Esophagus squamous epithelium (tissue), 5 donors: ENCODE results near the gene PDZRN3. TPM values are rescaled to one million over a fixed set of nuclear protein-coding genes. Genes with fewer than 3 reads are reported as not detected.

Experiments used
- DNase-seq: peaks from one replicate; lab custom pipeline; 2025; lab: John Stamatoyannopoulos, UW
- H3K27ac ChIP-seq, 4 donors: fragments of 200-600 bp; sonication (generic); one replicate each; pipeline ENCODE4 v1.5.1; 2016 to 2019; ENCODE audit warnings: mild to moderate bottlenecking in 1 of 4
- H3K27me3 ChIP-seq, 4 donors: fragments of 200-600 bp; sonication (generic); 1 replicate in 3 of 4; 2 replicates in 1 of 4; pipeline versions ENCODE4 v1.5.1 to v1.6.0; 2017 to 2021; ENCODE audit warnings: antibody characterized with exemption in 1 of 4
- H3K36me3 ChIP-seq, 3 donors: fragments of 200-600 bp; sonication (generic); one replicate each; pipeline ENCODE4 v1.5.1; 2016 to 2019
- H3K4me1 ChIP-seq, 3 donors: fragments of 200-600 bp; sonication (generic); one replicate each; pipeline ENCODE4 v1.5.1; 2017 to 2019
- H3K4me3 ChIP-seq, 4 donors: fragments of 200-600 bp; sonication (generic); 1 replicate in 3 of 4; 2 replicates in 1 of 4; pipeline ENCODE4 v1.5.1; 2016 to 2019; ENCODE audit warnings: mild to moderate bottlenecking in 2 of 4, moderate library complexity in 1 of 4
- H3K9me3 ChIP-seq, 3 donors: fragments of 200-600 bp; sonication (generic); one replicate each; pipeline ENCODE4 v1.5.1; 2016 to 2019
- POLR2A ChIP-seq, 4 donors: fragments of 450-650 bp; IDR thresholded peaks; one replicate each; pipeline ENCODE4 v1.6.1; 2017; ENCODE audit warnings: antibody characterized with exemption in 4 of 4, mild to moderate bottlenecking in 4 of 4, moderate library complexity in 3 of 4
- WGBS, 2 donors: methylation state at CpG; one replicate each; pipeline ENCODE4 v1.1.5; 2018; 5-methylcytosine and 5-hydroxymethylcytosine counted together
- intact Hi-C: fragments of 100-400 bp; cut with DNase I; formaldehyde crosslinking; loops from one replicate; pipeline ENCODE4 v1.15.0; 2022
- total RNA-seq, 4 donors: library from RNA; depleted of rRNA; stranded (reverse); fragments of >200 nt; gene quantifications; one replicate each; pipeline ENCODE4 v1.1.0, GENCODE V29; 2016
- TF ChIP-seq, protein P1 (sequence below), 6 experiments: fragments of 450-650 bp in 4 of 6; fragments of 200-600 bp in 2 of 6; sonication (generic) in 2 of 6; IDR thresholded peaks; one replicate each; pipeline ENCODE4 v1.5.1; 2016 to 2019; ENCODE audit warnings: antibody characterized with exemption in 6 of 6, mild to moderate bottlenecking in 4 of 6, moderate library complexity in 4 of 6
- donor health status: DM: yes; HTN: yes; CAD: no.

PDZRN3 gene
- total RNA-seq, 4 donors from 2014 or later, result 22.1 to 54.9 (median 38.9) TPM

DNA sequence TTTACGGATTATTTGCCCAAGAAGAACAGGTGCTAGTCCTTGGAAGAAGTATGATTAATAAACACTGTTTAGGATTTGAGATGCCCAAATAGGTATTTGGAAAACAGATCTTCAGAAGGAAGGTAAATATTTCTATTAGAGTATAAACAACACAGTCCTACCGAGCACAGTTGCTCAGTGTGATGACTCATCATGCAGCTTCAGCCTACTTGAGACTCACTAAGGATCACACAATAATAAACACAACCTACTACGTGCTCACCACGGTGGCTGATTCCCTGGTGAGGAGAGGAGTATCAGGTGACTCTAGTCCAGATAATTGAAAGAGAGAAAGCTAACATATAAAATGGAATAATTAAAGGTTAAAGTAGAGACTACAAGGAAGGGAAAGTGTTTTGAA is 72.0 kb downstream of the PDZRN3 start:
- Histone ChIP-seq H3K9me3 (no peaks in the 10 kb centered on the region), H3K27ac (no peak overlapping the region), H3K4me3 (no peak overlapping the region), H3K4me1 (peaks cover 0 to 48% (median 4%) of the 10 kb centered on the region in 3 donors), H3K36me3 (no peaks in the 10 kb centered on the region), H3K27me3 (no peaks in the 10 kb centered on the region)
- no peak for TF ChIP-seq POLR2A (IDR thresholded peaks at IDR 0.05)
- TF ChIP-seq, protein P1, sequence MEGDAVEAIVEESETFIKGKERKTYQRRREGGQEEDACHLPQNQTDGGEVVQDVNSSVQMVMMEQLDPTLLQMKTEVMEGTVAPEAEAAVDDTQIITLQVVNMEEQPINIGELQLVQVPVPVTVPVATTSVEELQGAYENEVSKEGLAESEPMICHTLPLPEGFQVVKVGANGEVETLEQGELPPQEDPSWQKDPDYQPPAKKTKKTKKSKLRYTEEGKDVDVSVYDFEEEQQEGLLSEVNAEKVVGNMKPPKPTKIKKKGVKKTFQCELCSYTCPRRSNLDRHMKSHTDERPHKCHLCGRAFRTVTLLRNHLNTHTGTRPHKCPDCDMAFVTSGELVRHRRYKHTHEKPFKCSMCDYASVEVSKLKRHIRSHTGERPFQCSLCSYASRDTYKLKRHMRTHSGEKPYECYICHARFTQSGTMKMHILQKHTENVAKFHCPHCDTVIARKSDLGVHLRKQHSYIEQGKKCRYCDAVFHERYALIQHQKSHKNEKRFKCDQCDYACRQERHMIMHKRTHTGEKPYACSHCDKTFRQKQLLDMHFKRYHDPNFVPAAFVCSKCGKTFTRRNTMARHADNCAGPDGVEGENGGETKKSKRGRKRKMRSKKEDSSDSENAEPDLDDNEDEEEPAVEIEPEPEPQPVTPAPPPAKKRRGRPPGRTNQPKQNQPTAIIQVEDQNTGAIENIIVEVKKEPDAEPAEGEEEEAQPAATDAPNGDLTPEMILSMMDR (IDR thresholded peaks at IDR 0.05), result no peak
- no peak for DNase-seq
- intact Hi-C loops, result no loop called here
- 22 to 50% methylated on average over 4 of the region's 4 CpGs for WGBS, 2 donors

DNA sequence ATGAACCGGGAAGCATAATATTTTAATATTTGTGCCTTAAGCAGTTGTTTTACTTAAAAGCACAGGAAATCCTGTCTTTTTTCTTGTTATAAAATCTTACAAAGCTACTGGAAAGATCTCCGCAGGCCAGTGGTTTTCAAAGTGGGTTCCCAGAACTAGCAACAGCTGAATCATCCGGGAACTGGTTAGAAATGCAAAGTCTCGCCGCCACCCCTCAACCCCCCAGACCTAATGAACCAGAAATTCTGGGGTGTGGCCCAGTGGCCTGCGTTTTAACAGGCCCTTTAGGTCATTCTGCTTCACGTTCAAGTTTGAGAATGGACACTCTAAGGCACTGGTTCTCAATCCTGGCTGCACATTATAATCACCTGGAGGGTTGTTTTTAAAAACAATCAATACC is 74.7 kb downstream of the PDZRN3 start:
- TF ChIP-seq, protein P1 (IDR thresholded peaks at IDR 0.05), result no peak
- no peak for TF ChIP-seq POLR2A (IDR thresholded peaks at IDR 0.05)

DNA sequence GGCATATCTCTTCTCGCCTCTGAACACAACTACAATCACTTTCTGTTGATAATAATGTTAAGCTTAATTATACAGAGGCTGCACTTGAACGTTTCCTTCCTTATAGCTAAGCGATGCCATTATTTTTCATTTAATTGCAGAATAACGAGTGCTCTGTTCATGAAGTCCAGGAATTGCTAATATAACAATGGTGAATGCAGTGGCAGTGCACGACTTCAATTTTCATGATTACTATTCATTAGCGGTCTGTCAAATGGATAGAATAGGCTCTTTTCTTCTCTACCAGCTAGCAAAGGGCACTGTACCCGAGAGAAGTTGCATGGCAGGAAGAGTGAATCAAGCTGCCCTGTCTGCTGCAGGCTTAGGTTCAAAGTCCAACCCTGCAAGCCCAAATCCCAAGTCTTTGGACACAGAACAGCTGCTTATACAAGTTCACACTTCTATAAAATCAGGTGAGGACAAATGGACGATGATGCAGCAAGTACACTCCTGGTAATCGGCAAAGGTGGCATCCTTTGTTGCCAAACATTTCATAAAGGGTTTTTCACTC is 75.6 kb downstream of the PDZRN3 start:
- intact Hi-C loops, result no loop called here
- DNase-seq, result no peak
- H3K9me3 ChIP-seq, result no peaks in the 10 kb centered on the region
- H3K36me3 ChIP-seq, result no peaks in the 10 kb centered on the region
- peaks cover 0 to 44% (median 15%) of the 10 kb centered on the region in 3 donors for H3K4me1 ChIP-seq
- no peak overlapping the region for H3K27ac ChIP-seq
- H3K27me3 ChIP-seq, result no peaks in the 10 kb centered on the region
- no peak overlapping the region for H3K4me3 ChIP-seq
- TF ChIP-seq, protein P1 (IDR thresholded peaks at IDR 0.05), result no peak
- no peak for TF ChIP-seq POLR2A (IDR thresholded peaks at IDR 0.05)
- 76 to 84% methylated on average over 9 of the region's 9 CpGs for WGBS, 2 donors

More for the DNA sequence above, 74.7 kb downstream of the PDZRN3 start:
- Histone ChIP-seq H3K27me3 (no peaks in the 10 kb centered on the region), H3K9me3 (no peaks in the 10 kb centered on the region), H3K36me3 (no peaks in the 10 kb centered on the region), H3K4me3 (no peak overlapping the region), H3K27ac (no peak overlapping the region), H3K4me1 (peaks cover 0 to 39% (median 15%) of the 10 kb centered on the region in 3 donors)
- no peak for DNase-seq
- intact Hi-C loops, result no loop called here
- WGBS, 2 donors, result 67 to 72% methylated on average over 7 of the region's 7 CpGs

DNA sequence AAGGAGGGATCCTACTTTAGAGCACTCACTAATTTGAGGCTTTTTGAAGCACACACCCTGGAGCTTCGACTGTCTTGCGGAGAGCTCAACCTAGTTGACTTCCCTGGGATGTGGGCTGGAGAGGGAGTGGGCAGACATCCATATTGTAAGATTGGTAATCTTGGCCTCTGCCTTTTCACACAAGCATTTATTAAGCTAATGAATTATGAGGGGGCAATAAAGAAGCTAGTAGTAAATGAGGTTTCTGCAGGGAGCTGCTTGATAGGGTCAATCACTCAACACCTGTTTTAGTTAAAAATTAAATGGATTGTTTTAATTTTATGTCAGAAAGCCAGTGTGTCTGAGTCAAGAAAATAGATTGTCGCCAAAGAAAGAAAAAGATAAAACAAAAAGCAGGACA is 76.3 kb downstream of the PDZRN3 start:
- DNase-seq, result no peak
- intact Hi-C loops, result no loop called here
- peaks cover 0 to 44% (median 17%) of the 10 kb centered on the region in 3 donors for H3K4me1 ChIP-seq
- no peaks in the 10 kb centered on the region for H3K9me3 ChIP-seq
- no peak overlapping the region for H3K4me3 ChIP-seq
- no peaks in the 10 kb centered on the region for H3K27me3 ChIP-seq
- 59 to 88% methylated on average over 3 of the region's 3 CpGs for WGBS, 2 donors
- peak overlapping the region in 3 of 4 donors; percentile 60 to 80 (median 66) for H3K27ac ChIP-seq
- TF ChIP-seq, protein P1 (IDR thresholded peaks at IDR 0.05), result no peak
- TF ChIP-seq POLR2A (IDR thresholded peaks at IDR 0.05), result no peak
- no peaks in the 10 kb centered on the region for H3K36me3 ChIP-seq

DNA sequence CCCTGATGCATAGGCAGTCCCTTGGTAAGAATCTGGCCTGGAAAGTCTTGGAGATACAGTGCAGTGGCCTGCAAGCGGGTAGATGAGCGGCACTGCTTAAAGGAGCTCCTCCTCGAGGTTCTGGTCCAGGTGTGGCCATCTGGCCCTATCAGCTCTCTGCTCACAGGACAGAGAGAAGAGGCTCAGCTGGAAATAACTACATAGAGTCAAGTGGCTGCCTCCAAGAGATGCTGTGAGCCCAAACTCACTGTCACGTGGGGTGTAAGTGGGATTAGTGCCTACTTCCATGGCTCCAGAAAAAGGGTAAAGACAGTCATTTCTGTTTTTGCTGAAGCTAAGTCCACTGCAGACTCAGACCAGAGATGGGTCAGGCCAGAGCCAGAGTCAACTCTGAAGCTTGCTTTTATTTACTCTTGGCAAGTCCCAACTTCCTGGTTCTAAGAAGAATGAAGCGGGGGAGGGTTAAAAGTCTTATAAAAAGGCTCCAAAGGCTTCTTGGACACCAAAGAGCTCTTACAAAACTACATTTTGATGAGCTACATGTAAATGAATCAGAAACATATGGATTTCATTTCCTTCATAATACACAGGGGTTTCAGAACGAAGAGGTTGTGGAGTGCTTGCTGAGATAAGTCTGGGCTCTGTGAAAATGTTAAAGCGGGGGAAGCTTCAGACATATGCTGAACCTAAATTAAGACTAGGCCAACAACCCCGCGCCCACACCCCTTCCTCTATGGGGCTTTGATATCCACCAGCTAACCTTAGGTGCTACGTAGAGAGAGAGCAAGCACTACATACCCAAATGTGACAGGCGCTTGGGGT is 77.1 kb downstream of the PDZRN3 start:
- Histone ChIP-seq H3K27ac (peak overlapping the region in 3 of 4 donors; percentile 60 to 80 (median 66)), H3K4me3 (no peak overlapping the region), H3K36me3 (no peaks in the 10 kb centered on the region), H3K4me1 (peaks cover 0 to 51% (median 22%) of the 10 kb centered on the region in 3 donors), H3K9me3 (no peaks in the 10 kb centered on the region), H3K27me3 (no peaks in the 10 kb centered on the region)
- WGBS, 2 donors, result 64 to 74% methylated on average over 9 to 11 of the region's 11 CpGs
- intact Hi-C loops, result no loop called here
- no peak for TF ChIP-seq POLR2A (IDR thresholded peaks at IDR 0.05)
- TF ChIP-seq, protein P1 (IDR thresholded peaks at IDR 0.05), result no peak
- DNase-seq, result no peak
